H1 (cell line): ENCODE measurements around the gene SMIM8. TPM values are rescaled to one million over a fixed set of nuclear protein-coding genes. Genes with fewer than 3 reads are reported as not detected.

ENCODE experiments used
- CTCF ChIA-PET: fragments of 300-600 bp; sonication (Branson Sonifier 250); formaldehyde crosslinking; loops from one replicate; lab custom pipeline; 2021; ENCODE audit not compliant: partially characterized antibody; lab: Charles Lee
- POLR2A ChIA-PET: fragments of 300-600 bp; sonication (Branson Sonifier 250); formaldehyde crosslinking; loops from one replicate; lab custom pipeline; 2021; ENCODE audit warnings: inconsistent platforms; ENCODE audit not compliant: partially characterized antibody; lab: Charles Lee
- DNase-seq, 2 experiments: peaks; one replicate each; pipeline versions ENCODE4 v3.0.0 to v3.0.0-alpha.2; 2010 to 2022; ENCODE audit warnings: low spot score in 2 of 2, low read depth in 1 of 2, mixed read lengths in 1 of 2
- FAIRE-seq: peaks from 2 replicates; lab custom pipeline; 2011; peaks lifted over from hg19 to GRCh38; lab: Jason Lieb, UNC
- H2AFZ ChIP-seq: 2 replicates; pipeline ENCODE4 v1.8.1; 2012; ENCODE audit warnings: low read length, inconsistent platforms
- H2AK5ac ChIP-seq: 2 replicates; pipeline ENCODE4 v1.6.1; 2013; ENCODE audit warnings: low read depth, low read length
- H2BK120ac ChIP-seq: replicated peaks from 2 replicates; pipeline ENCODE3; 2013; ENCODE audit warnings: low read depth, low read length, inconsistent platforms
- H2BK12ac ChIP-seq: 2 replicates; pipeline ENCODE4 v1.6.1; 2013; ENCODE audit warnings: low read depth, low read length
- H2BK15ac ChIP-seq: 2 replicates; pipeline ENCODE4 v1.6.1; 2013; ENCODE audit warnings: low read length
- H2BK20ac ChIP-seq: 2 replicates; pipeline ENCODE4 v1.6.1; 2013; ENCODE audit warnings: low read length
- H2BK5ac ChIP-seq: 2 replicates; pipeline ENCODE4 v1.6.1; 2013; ENCODE audit warnings: low read depth, low read length
- H3K14ac ChIP-seq: 2 replicates; pipeline ENCODE4 v1.6.1; 2013; ENCODE audit warnings: inconsistent platforms; ENCODE audit not compliant: insufficient read length
- H3K18ac ChIP-seq: 2 replicates; pipeline ENCODE4 v1.6.1; 2013; ENCODE audit warnings: low read length; ENCODE audit errors: extremely low read depth
- H3K23ac ChIP-seq: 2 replicates; pipeline ENCODE4 v1.6.1; 2013; ENCODE audit warnings: inconsistent platforms; ENCODE audit not compliant: insufficient read length
- H3K23me2 ChIP-seq: 2 replicates; pipeline ENCODE4 v1.6.1; 2013; ENCODE audit warnings: low read depth, low read length
- H3K27ac ChIP-seq: 2 replicates; pipeline ENCODE4 v1.6.1; 2011; ENCODE audit warnings: low read depth, low read length, inconsistent platforms
- H3K27me3 ChIP-seq, 4 experiments: replicated peaks in 1 of 4; 1 replicate in 1 of 4; 2 replicates in 3 of 4; pipeline versions ENCODE4 v1.6.1 to v1.8.1; 2011 to 2013; ENCODE audit warnings: low read length in 3 of 4, mild to moderate bottlenecking in 3 of 4, inconsistent platforms in 2 of 4, mixed read lengths in 2 of 4, moderate library complexity in 1 of 4; ENCODE audit not compliant: control insufficient read depth in 3 of 4, insufficient read depth in 3 of 4; ENCODE audit errors: extremely low read depth in 1 of 4
- H3K36me3 ChIP-seq, 4 experiments: 2 replicates each; pipeline versions ENCODE4 v1.6.1 to v1.8.1; 2011 to 2013; ENCODE audit warnings: mild to moderate bottlenecking in 4 of 4, low read length in 3 of 4, moderate library complexity in 2 of 4, control low read depth in 1 of 4, inconsistent platforms in 1 of 4; ENCODE audit not compliant: insufficient read depth in 4 of 4, control insufficient read depth in 2 of 4
- H3K4ac ChIP-seq: replicated peaks from 2 replicates; pipeline ENCODE3; 2013; ENCODE audit warnings: low read length, low read depth, mixed read lengths, inconsistent platforms; ENCODE audit not compliant: insufficient read length
- H3K4me1 ChIP-seq, 4 experiments: replicated peaks in 1 of 4; 1 replicate in 1 of 4; 2 replicates in 3 of 4; pipeline versions ENCODE4 v1.6.1 to v1.8.1; 2011 to 2013; ENCODE audit warnings: low read length in 3 of 4, inconsistent platforms in 2 of 4, mixed read lengths in 1 of 4; ENCODE audit not compliant: insufficient read depth in 4 of 4, control insufficient read depth in 3 of 4
- H3K4me2 ChIP-seq, 2 experiments: 2 replicates each; pipeline versions ENCODE4 v1.6.1 to v1.8.1; 2011 to 2013; ENCODE audit warnings: low read depth in 2 of 2, low read length in 2 of 2, control low read depth in 1 of 2, inconsistent platforms in 1 of 2, mild to moderate bottlenecking in 1 of 2; ENCODE audit not compliant: insufficient read depth in 1 of 2
- H3K4me3 ChIP-seq, 4 experiments: fragments of 200-600, 300-600 bp in 1 of 4; sonication (generic), shearing (Covaris generic), sonication (Bioruptor Twin) in 1 of 4; 2 replicates each; pipeline versions ENCODE4 v1.5.1 to v1.8.1; 2011 to 2016; ENCODE audit warnings: low read length in 4 of 4, low read depth in 3 of 4, control low read depth in 2 of 4, inconsistent platforms in 2 of 4, mild to moderate bottlenecking in 2 of 4, mixed read lengths in 1 of 4, moderate library complexity in 1 of 4; ENCODE audit not compliant: insufficient read depth in 2 of 4; ENCODE audit errors: extremely low read depth in 1 of 4
- H3K56ac ChIP-seq: replicated peaks from 2 replicates; pipeline ENCODE3; 2013; ENCODE audit warnings: low read depth, mild to moderate bottlenecking, mixed read lengths, low read length, inconsistent platforms; ENCODE audit not compliant: insufficient read length
- H3K79me1 ChIP-seq: 2 replicates; pipeline ENCODE4 v1.6.1; 2013; ENCODE audit warnings: low read depth, low read length, control low read depth
- H3K79me2 ChIP-seq, 2 experiments: 2 replicates each; pipeline versions ENCODE4 v1.6.1 to v1.8.1; 2012 to 2013; ENCODE audit warnings: low read length in 2 of 2, mild to moderate bottlenecking in 2 of 2, inconsistent platforms in 1 of 2; ENCODE audit not compliant: insufficient read depth in 2 of 2, control insufficient read depth in 1 of 2
- H3K9ac ChIP-seq, 4 experiments: replicated peaks in 1 of 4; 1 replicate in 1 of 4; 2 replicates in 3 of 4; pipeline versions ENCODE4 v1.6.1 to v1.8.1; 2011 to 2013; ENCODE audit warnings: low read depth in 3 of 4, low read length in 3 of 4, control low read depth in 2 of 4, mild to moderate bottlenecking in 2 of 4, moderate library complexity in 2 of 4, inconsistent platforms in 1 of 4; ENCODE audit errors: extremely low read depth in 1 of 4
- H3K9me3 ChIP-seq, 2 experiments: 2 replicates each; pipeline versions ENCODE4 v1.6.1 to v1.8.1; 2012 to 2013; ENCODE audit warnings: mild to moderate bottlenecking in 2 of 2, moderate library complexity in 2 of 2, control low read depth in 1 of 2, inconsistent platforms in 1 of 2, low read depth in 1 of 2, low read length in 1 of 2, mixed read lengths in 1 of 2; ENCODE audit not compliant: insufficient read depth in 2 of 2
- H4K20me1 ChIP-seq, 2 experiments: replicated peaks in 1 of 2; 2 replicates each; pipeline versions ENCODE3 to v1.8.1; 2011 to 2013; ENCODE audit warnings: inconsistent platforms in 2 of 2, low read length in 2 of 2, mild to moderate bottlenecking in 1 of 2; ENCODE audit not compliant: insufficient read depth in 2 of 2, control insufficient read depth in 1 of 2
- H4K5ac ChIP-seq: 2 replicates; pipeline ENCODE4 v1.6.1; 2013; ENCODE audit warnings: low read length, low read depth, mixed read lengths, inconsistent platforms; ENCODE audit not compliant: insufficient read length
- H4K8ac ChIP-seq: 2 replicates; pipeline ENCODE4 v1.8.0; 2013; ENCODE audit warnings: mild to moderate bottlenecking, moderate library complexity, low read length, inconsistent platforms; ENCODE audit not compliant: insufficient read depth; ENCODE audit errors: extremely low read depth
- H4K91ac ChIP-seq: replicated peaks from 2 replicates; pipeline ENCODE3; 2013; ENCODE audit warnings: low read length, mixed read lengths, inconsistent platforms; ENCODE audit not compliant: insufficient read length
- JUND ChIP-seq: IDR thresholded peaks from 2 replicates; pipeline ENCODE4 v1.6.1; 2011; ENCODE audit warnings: mild to moderate bottlenecking, improper control_type of control experiment, low read length
- ZNF274 ChIP-seq: IDR thresholded peaks from 2 replicates; pipeline ENCODE4 v1.7.0; 2012; ENCODE audit warnings: low read length, borderline replicate concordance; ENCODE audit errors: extremely low read depth
- WGBS, 2 experiments: shearing (Covaris generic) in 1 of 2; methylation state at CpG; one replicate each; pipeline versions ENCODE4 v1.1.6 to v1.1.7; 2013 to 2015; ENCODE audit warnings: low lambda C conversion rate in 2 of 2, mixed read lengths in 2 of 2, inconsistent platforms in 1 of 2, low coverage in 1 of 2, missing lambda C conversion rate in 1 of 2; ENCODE audit not compliant: insufficient replicate concordance in 2 of 2, insufficient coverage in 1 of 2, insufficient read length in 1 of 2; ENCODE audit errors: extremely low coverage in 1 of 2, missing lambda C conversion rate in 1 of 2; 5-methylcytosine and 5-hydroxymethylcytosine counted together
- polyA plus RNA-seq, 7 experiments: library from polyadenylated mRNA; depleted of rRNA in 3 of 7; stranded (reverse) in 5 of 7; unstranded in 2 of 7; fragments of >200 nt in 5 of 7; fragments of 200-250 nt in 2 of 7; gene quantifications; 1 replicate in 5 of 7; 2 replicates in 1 of 7; 4 replicates in 1 of 7; pipeline versions ENCODE4 v1.2.1 to v1.2.3, GENCODE V29; 2011 to 2013; ENCODE audit warnings: missing spikeins in 2 of 7, mixed read lengths in 2 of 7
- total RNA-seq: library from RNA; stranded (reverse); fragmentation: NEBNext Ultra II Directional; extraction: Animal tissue kit (Norgen Biotek cat#: 25700); gene quantifications from 2 replicates; pipeline ENCODE4 v1.2.1, GENCODE V29; 2021

SMIM8 gene
- total and polyA plus RNA-seq, 2 of the 8 experiments (the other 6 are each of a cell fraction or from before 2014, with no cell fraction given) = 3.0 to 10.7 TPM

DNA sequence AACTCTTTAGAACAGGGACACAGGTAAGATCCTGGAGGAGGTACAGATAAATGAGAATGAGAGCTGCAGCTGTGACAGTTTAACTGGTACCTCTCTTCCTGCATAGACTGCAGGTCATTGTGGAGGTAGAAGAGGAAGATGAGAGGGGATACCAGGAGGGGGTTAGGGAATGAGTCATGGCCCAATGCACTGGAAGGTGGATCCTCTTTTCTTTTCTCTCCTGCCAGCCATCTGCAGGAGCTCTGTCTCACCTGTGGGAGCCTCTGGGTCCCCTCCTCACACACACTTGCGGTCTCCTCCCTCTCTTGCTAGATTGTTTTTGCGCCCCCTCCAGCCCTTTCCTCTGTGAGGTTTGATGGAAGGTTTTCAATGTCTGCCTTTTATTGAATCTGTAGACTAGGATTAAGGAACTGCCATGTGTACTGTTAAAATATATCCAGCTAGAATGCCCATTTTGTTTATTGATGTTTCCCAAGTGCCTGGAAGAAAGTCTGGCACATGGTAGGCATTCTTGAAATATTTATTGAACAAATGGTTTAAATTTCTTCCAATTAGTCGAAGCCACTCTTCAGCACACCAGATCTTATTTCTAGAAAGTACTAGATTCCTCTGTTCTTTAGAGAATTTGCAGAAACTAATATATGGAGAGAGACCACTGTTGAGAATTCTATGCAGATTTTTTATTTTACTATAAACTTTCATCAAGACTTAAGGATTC, 35.2 kb downstream of the SMIM8 start:
- 85% methylated on average over 3 of the region's 3 CpGs; no CpG with 5 or more reads in 1 of the 2 experiments for WGBS, 2 experiments
- H3K23ac ChIP-seq = no peak overlapping the region
- H3K4me3 ChIP-seq = no peak overlapping the region
- POLR2A ChIA-PET = no interaction called here
- no peak overlapping the region for H3K4me2 ChIP-seq
- no peak overlapping the region for H3K18ac ChIP-seq
- H3K23me2 ChIP-seq = no peaks in the 10 kb centered on the region
- H2AFZ ChIP-seq = no peak overlapping the region
- H3K36me3 ChIP-seq = no peaks in the 10 kb centered on the region
- no peak overlapping the region for H2BK5ac ChIP-seq
- TF ChIP-seq JUND (0 out of 2 replicates have a peak, but pooled peaks have one; percentile 55), ZNF274 (no peak)
- no peak overlapping the region for H2BK120ac ChIP-seq
- no peak overlapping the region for H4K8ac ChIP-seq
- no peaks in the 10 kb centered on the region for H3K79me1 ChIP-seq
- no peak overlapping the region for H3K56ac ChIP-seq
- H2AK5ac ChIP-seq = no peak overlapping the region
- H2BK12ac ChIP-seq = no peak overlapping the region
- H2BK20ac ChIP-seq = no peak overlapping the region
- DNase-seq (no peak), FAIRE-seq (no peak)
- no peak overlapping the region for H3K9ac ChIP-seq
- H3K27me3 ChIP-seq = no peaks in the 10 kb centered on the region
- no peaks in the 10 kb centered on the region for H3K79me2 ChIP-seq
- no peak overlapping the region for H4K91ac ChIP-seq
- no peak overlapping the region for H3K27ac ChIP-seq
- H4K5ac ChIP-seq = no peak overlapping the region
- no peaks in the 10 kb centered on the region for H3K9me3 ChIP-seq
- CTCF ChIA-PET = interaction anchor here (0.6 to 2.2 kb wide), 5 partner anchors 10 to 36 kb away, joined by 3 to 8 read pairs (median 3); partner anchors contain the start of gene SMIM8
- no peak overlapping the region for H3K14ac ChIP-seq
- H3K4ac ChIP-seq = no peak overlapping the region
- H3K4me1 ChIP-seq = no peaks in the 10 kb centered on the region
- H4K20me1 ChIP-seq = no peaks in the 10 kb centered on the region
- no peak overlapping the region for H2BK15ac ChIP-seq
